Urinary bladder (tissue), 4 donors: ENCODE data around the gene IQGAP2. TPM values are rescaled to one million over a fixed set of nuclear protein-coding genes. Genes with fewer than 3 reads are reported as not detected.

Experiments used
- DNase-seq: peaks from one replicate; pipeline ENCODE4 v3.0.0-alpha.2; 2015; ENCODE audit errors: extremely low spot score
- H3K27ac ChIP-seq: one replicate; pipeline ENCODE4 v1.5.1; 2013; ENCODE audit warnings: low read depth, mild to moderate bottlenecking, moderate library complexity
- H3K36me3 ChIP-seq: one replicate; pipeline ENCODE4 v1.6.1; 2013; ENCODE audit warnings: mild to moderate bottlenecking, moderate library complexity; ENCODE audit not compliant: insufficient read depth
- H3K4me1 ChIP-seq: one replicate; pipeline ENCODE4 v1.6.1; 2013; ENCODE audit warnings: mild to moderate bottlenecking, moderate library complexity; ENCODE audit not compliant: insufficient read depth
- H3K4me3 ChIP-seq: one replicate; pipeline ENCODE4 v1.5.1; 2013; ENCODE audit warnings: low read depth, low read length
- WGBS: extraction: QIAGEN DNeasy Blood & Tissue Kit; methylation state at CpG from one replicate; pipeline ENCODE4 v1.1.7; 2013; 5-methylcytosine and 5-hydroxymethylcytosine counted together
- polyA plus RNA-seq: library from polyadenylated mRNA; stranded (reverse); fragments of 200-250 nt; gene quantifications from one replicate; pipeline ENCODE4 v1.2.3, GENCODE V29; 2013
- total RNA-seq: library from RNA; depleted of rRNA; stranded (reverse); fragments of >200 nt; gene quantifications from one replicate; pipeline ENCODE4 v1.2.3, GENCODE V29; 2014
- donor health status: healthy with polysubstance abuse.
- donor health status: healthy.

The IQGAP2 gene
- total and polyA plus RNA-seq, 2 donors = 4.5 to 29.6 TPM

DNA sequence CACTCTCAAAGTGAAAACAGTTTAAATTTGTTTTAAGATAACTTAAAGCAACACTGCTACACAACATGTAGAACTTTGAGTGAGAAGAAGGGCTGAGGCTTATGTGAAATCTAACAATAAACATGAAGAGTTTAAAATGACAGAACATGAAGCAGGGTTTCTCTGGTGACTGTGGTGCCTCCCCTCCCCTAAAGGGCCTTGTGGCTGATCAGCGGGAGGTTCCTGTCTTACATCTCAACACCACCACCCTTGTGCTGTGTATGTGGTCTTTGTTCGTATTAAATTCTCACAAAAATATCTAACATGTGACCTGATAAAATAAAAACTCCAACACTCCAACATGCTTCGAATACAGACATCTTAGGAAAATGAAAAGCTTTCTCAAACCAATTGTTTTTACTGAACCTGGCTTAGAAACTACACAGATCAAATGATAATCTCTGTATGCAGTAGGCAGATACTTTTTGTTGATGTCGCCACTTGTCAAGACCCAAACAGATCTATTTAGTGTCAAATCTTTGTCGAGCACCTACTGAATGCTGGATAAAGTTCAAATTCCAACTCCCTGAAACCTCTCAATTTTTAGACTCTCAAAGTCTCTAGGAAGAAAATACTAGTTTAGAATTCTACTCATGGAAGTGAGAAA, 9.9 kb upstream of the IQGAP2 start:
- Histone ChIP-seq H3K36me3 (no peaks in the 10 kb centered on the region), H3K4me1 (no peaks in the 10 kb centered on the region), H3K27ac (no peak overlapping the region), H3K4me3 (no peak overlapping the region)
- no peak for DNase-seq
- 77% methylated on average over 5 of the region's 5 CpGs for WGBS

DNA sequence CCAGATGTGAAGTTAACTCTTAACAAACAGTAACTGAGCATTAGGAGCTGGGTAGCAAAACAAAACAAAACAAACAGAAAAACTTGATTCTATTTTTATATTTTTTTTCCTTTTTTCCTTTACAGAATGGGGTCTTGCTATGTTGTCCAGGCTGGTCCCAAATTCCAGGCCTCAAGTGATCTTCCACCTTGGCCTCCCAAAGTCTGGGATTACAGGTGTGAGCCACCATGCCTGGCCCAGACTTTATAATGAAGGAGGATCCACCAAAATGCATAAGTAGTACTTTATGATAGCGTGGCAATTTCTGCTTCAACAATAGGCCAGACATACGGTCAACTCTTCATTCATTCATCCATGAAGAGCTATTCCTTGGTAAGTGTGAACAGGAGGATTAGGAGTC, 5.9 kb upstream of the IQGAP2 start:
- DNase-seq = no peak

DNA sequence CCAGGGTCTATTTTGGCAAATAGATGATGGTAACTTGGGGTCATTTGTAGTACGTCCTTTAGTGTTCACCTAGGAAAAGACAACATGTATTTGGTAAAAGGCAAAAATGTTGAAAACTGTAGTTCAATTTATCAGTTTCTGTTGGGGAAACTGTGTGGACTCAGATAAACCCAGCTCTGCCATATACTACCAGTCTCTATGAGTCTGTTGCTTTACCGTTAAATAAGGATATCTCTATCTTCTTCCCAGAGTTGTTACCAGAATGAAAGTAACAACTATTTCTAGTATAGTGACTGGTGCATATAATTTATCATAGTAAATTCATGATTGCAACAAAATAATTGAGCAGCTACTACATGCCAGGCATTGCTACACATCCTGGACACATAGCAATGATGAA, 3.8 kb upstream of the IQGAP2 start:
- Histone ChIP-seq H3K27ac (no peak overlapping the region), H3K4me3 (no peak overlapping the region), H3K36me3 (no peaks in the 10 kb centered on the region), H3K4me1 (peaks cover 4% of the 10 kb centered on the region)
- 93% methylated on average over 2 of the region's 2 CpGs for WGBS
- DNase-seq = no peak

More for the DNA sequence above, 5.9 kb upstream of the IQGAP2 start:
- Histone ChIP-seq H3K4me3 (no peak overlapping the region), H3K4me1 (no peaks in the 10 kb centered on the region), H3K36me3 (no peaks in the 10 kb centered on the region), H3K27ac (no peak overlapping the region)
- WGBS = 96% methylated on average over 2 of the region's 2 CpGs

GRCh38 chr5:76400466-76400865, 2.6 kb upstream of the IQGAP2 start:
- 79% methylated on average over 5 of the region's 5 CpGs for WGBS

GRCh38 chr5:76401801-76402250, 1.3 kb upstream of the IQGAP2 start:
- H3K4me3 ChIP-seq = peak overlapping the region; percentile 63
- WGBS = 35% methylated on average over 11 of the region's 11 CpGs
- H3K36me3 ChIP-seq = no peaks in the 10 kb centered on the region

More at GRCh38 chr5:76400466-76400865, 2.6 kb upstream of the IQGAP2 start:
- Histone ChIP-seq H3K4me1 (peaks cover 4% of the 10 kb centered on the region), H3K36me3 (no peaks in the 10 kb centered on the region), H3K4me3 (no peak overlapping the region), H3K27ac (no peak overlapping the region)
- DNase-seq = no peak

DNA sequence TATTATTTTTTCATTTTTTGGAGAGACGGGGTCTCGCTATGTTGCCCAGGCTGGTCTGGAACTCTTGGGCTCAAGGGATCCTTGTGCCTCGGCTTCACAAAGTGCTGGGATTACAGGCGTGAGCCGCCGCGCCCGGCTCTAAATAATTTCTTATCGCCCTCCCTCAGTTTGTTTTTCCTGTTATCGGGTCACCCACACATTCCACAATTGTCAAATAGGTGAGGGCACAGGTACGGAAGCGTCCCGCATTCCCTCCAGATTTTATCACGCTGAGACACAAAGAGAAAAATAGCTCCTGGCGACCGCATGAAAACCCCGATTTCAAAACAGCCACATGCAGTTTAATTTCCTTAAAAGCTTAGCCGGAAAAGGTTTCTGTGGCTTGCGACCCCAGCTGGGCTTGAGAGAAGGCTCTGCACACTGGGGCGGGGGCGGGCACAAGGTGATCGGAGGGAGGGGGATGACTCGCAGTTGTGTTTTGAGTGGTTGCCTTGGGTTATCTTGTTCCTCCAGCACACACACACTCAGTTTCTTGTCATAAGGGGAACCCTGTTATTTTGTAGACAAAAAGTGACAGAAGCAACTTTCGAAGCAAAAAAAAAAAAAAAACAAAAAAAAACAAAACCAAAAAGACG, 717 bp upstream of the IQGAP2 start:
- 2% methylated on average over 25 of the region's 25 CpGs for WGBS
- DNase-seq = no peak
- H3K4me3 ChIP-seq = peak overlapping the region; percentile 63
- H3K36me3 ChIP-seq = no peaks in the 10 kb centered on the region
- no peak overlapping the region for H3K27ac ChIP-seq
- H3K4me1 ChIP-seq = peaks cover 4% of the 10 kb centered on the region

More at GRCh38 chr5:76401801-76402250, 1.3 kb upstream of the IQGAP2 start:
- peaks cover 4% of the 10 kb centered on the region for H3K4me1 ChIP-seq
- no peak for DNase-seq
- H3K27ac ChIP-seq = no peak overlapping the region

GRCh38 chr5:76403766-76404222, 709 bp downstream of the IQGAP2 start:
- Histone ChIP-seq H3K27ac (no peak overlapping the region), H3K36me3 (no peaks in the 10 kb centered on the region), H3K4me1 (peaks cover 4% of the 10 kb centered on the region), H3K4me3 (peak overlapping the region; percentile 63)
- 3% methylated on average over 30 of the region's 30 CpGs for WGBS
- no peak for DNase-seq

DNA sequence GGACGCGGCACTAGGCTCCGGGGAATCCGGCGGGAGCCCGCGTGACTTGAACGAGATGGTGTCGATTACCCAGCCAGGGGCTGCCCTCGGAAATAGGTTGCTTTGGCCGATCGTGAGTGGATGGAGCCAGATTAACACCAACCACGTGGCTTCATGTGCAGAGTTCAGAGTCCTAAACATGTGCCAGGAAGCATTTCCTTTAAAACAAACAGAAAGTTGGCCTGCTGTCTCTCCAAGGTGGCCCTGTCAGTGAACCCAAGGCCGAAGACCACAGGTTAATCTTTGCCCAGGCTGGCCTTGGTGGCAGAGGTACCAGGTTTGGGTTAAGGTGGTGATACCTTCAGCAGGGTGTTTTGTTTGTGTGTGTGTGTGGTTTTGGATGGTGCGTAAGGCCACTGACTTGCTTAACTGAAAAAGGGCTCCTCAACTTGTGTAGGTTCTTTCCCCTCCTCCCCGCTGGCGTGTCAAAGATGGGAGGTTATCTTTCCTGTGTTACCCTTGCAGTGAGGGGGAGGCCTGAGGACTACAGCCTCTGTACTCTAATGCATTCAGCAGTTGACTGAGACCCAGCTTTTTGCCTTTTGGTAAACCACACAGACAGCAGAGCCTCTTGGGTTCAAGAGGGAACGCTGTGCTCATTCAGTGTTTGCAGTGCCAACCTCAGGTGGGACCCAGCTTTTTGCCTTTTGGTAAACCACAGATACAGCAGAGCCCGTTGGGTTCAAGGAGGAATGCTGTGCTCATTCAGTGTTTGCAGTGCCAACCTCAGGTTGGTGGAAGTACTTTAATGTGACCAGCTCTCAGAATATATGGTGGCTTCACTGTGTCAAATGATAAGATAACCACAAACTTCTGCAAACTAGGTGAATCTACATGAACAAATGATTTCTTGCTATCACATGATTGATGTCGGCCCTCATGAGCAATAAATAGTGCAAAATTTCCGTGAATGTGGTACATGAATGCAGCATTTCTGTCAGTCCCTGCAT, 1.4 kb downstream of the IQGAP2 start:
- H3K27ac ChIP-seq = no peak overlapping the region
- no peak for DNase-seq

GRCh38 chr5:76406014-76406413, 2.9 kb downstream of the IQGAP2 start:
- Histone ChIP-seq H3K36me3 (no peaks in the 10 kb centered on the region), H3K4me3 (no peak overlapping the region), H3K27ac (no peak overlapping the region), H3K4me1 (peaks cover 4% of the 10 kb centered on the region)
- no peak for DNase-seq
- 65% methylated on average over 1 of the region's 1 CpG for WGBS

More for the DNA sequence above, 1.4 kb downstream of the IQGAP2 start:
- WGBS = 35% methylated on average over 21 of the region's 21 CpGs
- Histone ChIP-seq H3K4me3 (peak overlapping the region; percentile 63), H3K36me3 (no peaks in the 10 kb centered on the region), H3K4me1 (peaks cover 4% of the 10 kb centered on the region)

- Histone ChIP-seq H3K4me3 (no peak overlapping the region), H3K36me3 (no peaks in the 10 kb centered on the region), H3K27ac (no peak overlapping the region), H3K4me1 (peaks cover 4% of the 10 kb centered on the region)
- no peak for DNase-seq
- WGBS = 91% methylated on average over 1 of the region's 1 CpG
Observed at GRCh38 chr5:76406673-76407072, 3.6 kb downstream of the IQGAP2 start.

GRCh38 chr5:76408104-76408654, 5.1 kb downstream of the IQGAP2 start:
- no peak overlapping the region for H3K27ac ChIP-seq
- DNase-seq = no peak
- H3K4me3 ChIP-seq = no peak overlapping the region
- no peaks in the 10 kb centered on the region for H3K36me3 ChIP-seq
- WGBS = 91% methylated on average over 7 of the region's 7 CpGs
- peaks cover 4% of the 10 kb centered on the region for H3K4me1 ChIP-seq

DNA sequence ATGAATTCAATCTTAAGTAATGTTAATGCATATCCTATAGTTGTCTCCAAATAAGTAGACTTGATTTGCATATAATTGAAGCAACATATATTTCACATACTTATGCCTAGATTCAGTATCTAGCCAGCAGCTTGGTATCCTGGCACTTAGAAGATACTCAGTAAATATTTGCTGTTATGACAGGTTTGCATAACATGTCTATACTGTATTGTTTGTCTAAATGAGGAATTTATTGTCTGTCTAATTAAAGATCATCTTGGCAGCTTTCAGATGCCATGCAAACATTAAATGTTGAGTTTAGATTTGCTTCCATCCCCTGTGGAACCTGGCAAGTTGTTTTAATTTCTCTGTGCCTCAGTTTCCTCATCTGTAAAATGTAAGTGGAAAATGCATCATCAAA, 9.4 kb downstream of the IQGAP2 start:
- Histone ChIP-seq H3K27ac (no peak overlapping the region), H3K36me3 (no peaks in the 10 kb centered on the region)

GRCh38 chr5:76413746-76414145, 10.7 kb downstream of the IQGAP2 start:
- Histone ChIP-seq H3K4me3 (no peak overlapping the region), H3K27ac (no peak overlapping the region), H3K36me3 (no peaks in the 10 kb centered on the region), H3K4me1 (no peaks in the 10 kb centered on the region)
- WGBS = 94% methylated on average over 5 of the region's 5 CpGs
- no peak for DNase-seq

More for the DNA sequence above, 9.4 kb downstream of the IQGAP2 start:
- no peaks in the 10 kb centered on the region for H3K4me1 ChIP-seq
- H3K4me3 ChIP-seq = no peak overlapping the region
- DNase-seq = no peak
